T-helper 2 cell treated with Interferon-gamma antibody and Interleukin-4, amounts not matched to agents 5 μg/mL and 100 μg/mL, for 36 hours (primary cell): ENCODE results near the gene CLSTN1.

ENCODE experiments used
- DNase-seq: peaks from one replicate; pipeline ENCODE4 v3.0.0; 2021; ENCODE audit warnings: low spot score
- H3K27ac Mint-ChIP-seq: one replicate; pipeline ENCODE4 v1.8.0; 2021; ENCODE audit warnings: mild to moderate bottlenecking, mixed read lengths
- H3K27me3 Mint-ChIP-seq: one replicate; pipeline ENCODE4 v1.8.0; 2021; ENCODE audit warnings: low read depth, mixed read lengths
- H3K36me3 Mint-ChIP-seq: one replicate; pipeline ENCODE4 v1.8.0; 2021; ENCODE audit warnings: low read depth, mixed read lengths
- H3K4me1 Mint-ChIP-seq: one replicate; pipeline ENCODE4 v1.8.0; 2021; ENCODE audit warnings: low read depth, mixed read lengths
- H3K4me3 Mint-ChIP-seq: one replicate; pipeline ENCODE4 v1.8.0; 2022; ENCODE audit warnings: mild to moderate bottlenecking, moderate library complexity, mixed read lengths
- H3K9me3 Mint-ChIP-seq: one replicate; pipeline ENCODE4 v1.8.0; 2021; ENCODE audit warnings: mixed read lengths

CLSTN1 gene

DNA sequence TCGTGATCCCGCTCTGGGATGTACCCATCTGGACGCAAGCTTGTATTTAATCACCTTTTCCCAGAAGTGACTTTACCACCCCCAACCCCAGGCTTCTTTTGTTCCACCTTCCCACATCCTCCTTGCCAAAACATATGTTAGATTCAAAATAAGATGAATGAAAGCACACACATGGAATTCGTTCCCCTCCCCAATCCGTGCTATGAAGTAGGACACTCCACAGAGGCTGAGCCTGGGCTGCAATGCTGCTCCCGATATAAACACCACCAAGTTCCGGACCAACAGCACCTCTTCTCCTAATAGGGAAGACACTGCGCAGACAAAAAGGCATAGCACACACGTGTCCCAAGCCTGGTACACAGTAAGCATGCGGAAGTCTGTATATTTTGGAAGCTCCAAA, 86.1 kb downstream of the CLSTN1 start:
- no peak overlapping the region for H3K4me3 Mint-ChIP-seq
- H3K36me3 Mint-ChIP-seq: peaks cover 63% of the 10 kb centered on the region
- no peaks in the 10 kb centered on the region for H3K27me3 Mint-ChIP-seq
- H3K9me3 Mint-ChIP-seq: no peaks in the 10 kb centered on the region
- peak overlapping the region; percentile 11 for H3K27ac Mint-ChIP-seq
- peaks cover 12% of the 10 kb centered on the region for H3K4me1 Mint-ChIP-seq
- no peak for DNase-seq

GRCh38 chr1:9737057-9737456, 86.7 kb downstream of the CLSTN1 start:
- no peak for DNase-seq
- Mint-ChIP-seq H3K4me1 (peaks cover 12% of the 10 kb centered on the region), H3K36me3 (peaks cover 61% of the 10 kb centered on the region), H3K27me3 (no peaks in the 10 kb centered on the region), H3K9me3 (no peaks in the 10 kb centered on the region), H3K27ac (no peak overlapping the region), H3K4me3 (no peak overlapping the region)

GRCh38 chr1:9736241-9736640, 87.5 kb downstream of the CLSTN1 start:
- no peaks in the 10 kb centered on the region for H3K9me3 Mint-ChIP-seq
- peaks cover 61% of the 10 kb centered on the region for H3K36me3 Mint-ChIP-seq
- no peak overlapping the region for H3K27ac Mint-ChIP-seq
- H3K27me3 Mint-ChIP-seq: no peaks in the 10 kb centered on the region
- H3K4me3 Mint-ChIP-seq: no peak overlapping the region
- no peak for DNase-seq
- peaks cover 15% of the 10 kb centered on the region for H3K4me1 Mint-ChIP-seq

GRCh38 chr1:9735800-9736199, 88.0 kb downstream of the CLSTN1 start:
- Mint-ChIP-seq H3K36me3 (peaks cover 61% of the 10 kb centered on the region), H3K27me3 (no peaks in the 10 kb centered on the region), H3K9me3 (no peaks in the 10 kb centered on the region), H3K27ac (no peak overlapping the region), H3K4me3 (no peak overlapping the region), H3K4me1 (peaks cover 16% of the 10 kb centered on the region)
- DNase-seq: no peak

DNA sequence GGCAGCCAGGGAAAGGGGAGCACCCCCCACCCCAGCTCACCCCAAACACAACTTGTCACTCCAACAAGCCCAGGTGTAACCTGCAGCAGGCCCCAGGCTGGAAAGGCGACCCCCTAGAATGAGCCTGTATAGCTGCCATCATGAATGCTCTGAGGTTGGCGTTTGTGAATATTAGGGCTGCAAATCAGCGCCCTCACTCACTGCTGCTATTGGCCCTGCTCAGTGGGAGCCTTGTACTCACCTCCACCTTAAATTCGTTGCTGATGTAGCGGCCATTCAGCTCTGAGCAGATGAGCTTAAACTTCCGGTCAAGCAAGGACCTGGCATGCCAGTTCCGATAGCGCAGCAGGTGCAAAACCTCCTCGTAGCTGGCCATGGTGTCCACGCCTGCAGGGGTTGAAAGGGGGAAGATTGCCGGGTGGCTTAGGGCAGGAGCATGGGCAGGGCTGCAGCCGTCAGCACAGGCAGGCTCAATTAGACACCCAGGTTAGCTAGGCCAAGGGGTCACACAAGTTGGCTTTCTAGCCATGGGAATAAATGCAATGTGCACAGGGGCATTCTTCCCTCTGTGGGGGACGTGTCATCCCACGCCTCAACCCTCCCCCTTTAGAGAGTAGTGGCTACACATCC, 90.5 kb downstream of the CLSTN1 start:
- H3K27ac Mint-ChIP-seq: peak overlapping the region; percentile 75
- no peaks in the 10 kb centered on the region for H3K9me3 Mint-ChIP-seq
- H3K27me3 Mint-ChIP-seq: no peaks in the 10 kb centered on the region
- H3K36me3 Mint-ChIP-seq: peaks cover 67% of the 10 kb centered on the region
- DNase-seq: no peak
- H3K4me1 Mint-ChIP-seq: peaks cover 32% of the 10 kb centered on the region
- H3K4me3 Mint-ChIP-seq: no peak overlapping the region

DNA sequence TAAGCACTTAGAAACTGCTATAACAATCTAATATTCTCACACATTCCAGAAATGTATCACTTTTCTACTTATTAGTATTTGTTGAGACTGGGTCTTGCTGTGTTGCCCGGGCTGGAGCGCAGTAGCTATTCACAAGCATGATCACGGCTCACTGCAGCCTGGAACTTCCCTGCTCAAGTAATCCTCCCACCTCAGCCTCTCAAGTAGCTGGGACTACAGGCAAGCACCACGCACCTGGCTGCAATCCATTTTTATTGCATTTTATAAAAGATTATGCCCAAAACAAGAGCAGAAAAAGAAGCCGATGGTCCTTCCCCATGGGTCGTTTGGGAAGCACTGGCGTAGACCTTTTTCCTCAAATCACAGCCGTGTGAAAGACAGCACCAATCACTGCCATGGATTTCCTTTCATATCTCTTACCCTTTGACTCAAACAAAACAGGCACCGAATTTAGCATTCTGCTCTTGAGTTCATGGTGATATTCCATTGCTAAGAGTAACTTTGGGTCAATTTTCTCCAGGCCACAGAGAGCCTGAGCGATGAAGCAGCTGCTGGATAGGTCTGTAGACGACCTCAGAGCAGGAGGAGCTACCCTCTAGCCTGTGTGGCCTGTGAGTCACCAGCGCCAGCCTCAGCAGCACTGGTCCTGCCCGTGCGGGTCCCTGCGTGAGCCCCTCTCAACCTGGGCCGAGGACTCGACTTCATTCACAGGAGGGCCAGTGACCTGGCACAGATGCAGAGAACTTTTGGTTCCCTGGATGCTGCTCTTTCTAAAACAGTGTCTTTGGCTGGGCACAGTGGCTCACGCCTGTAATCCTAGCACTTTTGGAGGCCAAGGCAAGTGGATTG, 91.4 kb downstream of the CLSTN1 start:
- Mint-ChIP-seq H3K4me1 (peaks cover 35% of the 10 kb centered on the region), H3K4me3 (no peak overlapping the region), H3K27me3 (no peaks in the 10 kb centered on the region), H3K9me3 (no peaks in the 10 kb centered on the region), H3K36me3 (peaks cover 68% of the 10 kb centered on the region), H3K27ac (peak overlapping the region; percentile 75)
- no peak for DNase-seq

DNA sequence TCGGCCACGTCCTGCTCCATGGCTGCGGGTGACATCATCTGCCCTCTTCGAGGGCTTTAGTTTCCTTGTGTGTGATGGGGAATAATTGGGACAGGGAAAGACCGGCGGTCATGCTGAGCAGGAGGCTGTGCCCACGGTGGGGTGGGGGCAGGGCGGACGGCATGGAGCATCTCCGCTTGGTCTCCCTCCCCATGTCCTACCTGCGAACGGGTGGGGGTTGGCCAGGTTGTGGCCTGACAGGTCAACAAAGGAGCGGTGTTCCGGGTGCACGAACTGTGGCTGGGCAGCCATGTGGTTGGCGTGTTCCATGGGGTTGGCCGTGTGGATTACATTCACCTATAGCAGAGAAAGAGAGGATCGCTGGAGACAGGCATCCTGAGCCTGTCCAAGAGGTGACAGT, 92.2 kb downstream of the CLSTN1 start:
- peaks cover 33% of the 10 kb centered on the region for H3K4me1 Mint-ChIP-seq
- no peak overlapping the region for H3K4me3 Mint-ChIP-seq
- no peaks in the 10 kb centered on the region for H3K27me3 Mint-ChIP-seq
- DNase-seq: no peak
- no peaks in the 10 kb centered on the region for H3K9me3 Mint-ChIP-seq
- peaks cover 71% of the 10 kb centered on the region for H3K36me3 Mint-ChIP-seq
- peak overlapping the region; percentile 47 for H3K27ac Mint-ChIP-seq

DNA sequence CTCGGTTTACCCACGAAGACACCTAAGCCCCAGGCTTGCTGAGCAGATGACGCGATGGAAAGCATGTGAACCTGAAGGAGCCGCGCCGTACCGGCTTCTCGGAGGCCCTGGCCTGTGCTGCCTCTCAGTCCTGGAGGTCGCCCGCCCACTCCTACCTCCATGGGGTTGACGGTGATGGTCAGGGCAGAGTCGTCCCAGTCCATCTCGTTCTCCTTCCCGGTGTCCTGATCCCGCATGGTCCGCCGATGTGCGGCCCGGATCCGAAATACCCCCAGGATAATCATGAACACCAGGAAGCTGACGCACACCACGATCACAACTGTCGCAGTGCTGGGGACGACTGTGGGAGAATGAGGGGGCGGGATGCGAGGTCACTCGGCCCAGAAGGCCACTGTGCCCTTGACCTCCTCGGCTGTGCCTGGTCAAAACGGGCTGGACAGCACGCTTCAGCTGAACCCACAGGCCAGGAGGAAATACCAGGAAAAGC, 92.7 kb downstream of the CLSTN1 start:
- no peak for DNase-seq
- peaks cover 73% of the 10 kb centered on the region for H3K36me3 Mint-ChIP-seq
- no peak overlapping the region for H3K4me3 Mint-ChIP-seq
- no peaks in the 10 kb centered on the region for H3K27me3 Mint-ChIP-seq
- H3K4me1 Mint-ChIP-seq: peaks cover 33% of the 10 kb centered on the region
- H3K27ac Mint-ChIP-seq: peak overlapping the region; percentile 47
- H3K9me3 Mint-ChIP-seq: no peaks in the 10 kb centered on the region

DNA sequence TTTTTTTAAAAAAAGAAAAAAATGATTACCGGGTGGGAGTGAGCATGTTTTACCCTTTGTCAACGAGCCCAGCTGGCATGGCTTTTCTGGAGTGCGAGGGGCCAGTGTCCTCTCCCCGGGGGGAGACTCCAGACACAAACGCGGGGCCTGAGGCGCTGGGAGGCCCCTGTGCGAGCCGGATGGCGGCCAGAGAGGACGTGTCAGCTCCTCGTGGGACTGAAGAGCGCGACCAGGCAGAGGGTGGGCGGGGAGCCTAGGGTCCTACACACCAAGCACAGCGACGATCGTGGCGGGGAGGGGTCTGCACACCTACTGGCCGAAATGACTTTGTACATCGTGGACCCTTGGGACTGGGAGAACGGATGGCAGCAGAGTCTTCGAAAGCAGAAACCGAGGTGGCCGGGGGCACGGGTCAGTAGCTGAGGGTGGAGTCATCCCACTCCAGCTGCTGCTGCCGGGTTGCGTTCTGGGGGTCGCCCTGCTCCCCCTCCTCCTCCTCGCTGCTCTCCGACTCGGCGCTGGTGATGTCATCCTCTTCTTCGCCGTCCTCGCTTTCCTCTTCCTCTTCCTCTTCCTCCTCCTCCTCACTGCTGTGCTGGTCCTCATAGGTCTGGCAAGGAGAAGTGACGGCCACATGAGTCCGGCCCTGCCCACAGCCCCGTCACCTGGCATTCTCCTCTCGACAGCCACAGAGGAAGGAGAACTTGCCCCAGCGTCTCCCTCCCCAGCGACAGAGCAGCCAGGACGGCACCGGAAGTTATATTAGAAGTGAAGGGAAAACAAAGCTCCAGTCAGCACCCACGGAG, 93.5 kb downstream of the CLSTN1 start:
- no peaks in the 10 kb centered on the region for H3K9me3 Mint-ChIP-seq
- no peak for DNase-seq
- H3K36me3 Mint-ChIP-seq: peaks cover 72% of the 10 kb centered on the region
- H3K27ac Mint-ChIP-seq: peak overlapping the region; percentile 89
- H3K4me1 Mint-ChIP-seq: peaks cover 33% of the 10 kb centered on the region
- no peaks in the 10 kb centered on the region for H3K27me3 Mint-ChIP-seq
- peak overlapping the region; percentile 66 for H3K4me3 Mint-ChIP-seq

GRCh38 chr1:9729523-9729922, 94.2 kb downstream of the CLSTN1 start:
- H3K4me3 Mint-ChIP-seq: peak overlapping the region; percentile 83
- H3K27me3 Mint-ChIP-seq: no peaks in the 10 kb centered on the region
- H3K4me1 Mint-ChIP-seq: peaks cover 38% of the 10 kb centered on the region
- DNase-seq: no peak
- H3K36me3 Mint-ChIP-seq: peaks cover 72% of the 10 kb centered on the region
- peak overlapping the region; percentile 93 for H3K27ac Mint-ChIP-seq
- H3K9me3 Mint-ChIP-seq: no peaks in the 10 kb centered on the region

- Mint-ChIP-seq H3K4me3 (peak overlapping the region; percentile 83), H3K9me3 (peaks cover under 1% of the 10 kb centered on the region), H3K4me1 (peaks cover 38% of the 10 kb centered on the region), H3K27ac (peak overlapping the region; percentile 93), H3K36me3 (peaks cover 72% of the 10 kb centered on the region), H3K27me3 (no peaks in the 10 kb centered on the region)
- DNase-seq: peak; percentile 82
Measured at GRCh38 chr1:9728451-9729295, 95.1 kb downstream of the CLSTN1 start.

- H3K9me3 Mint-ChIP-seq: peaks cover 4% of the 10 kb centered on the region
- H3K36me3 Mint-ChIP-seq: peaks cover 78% of the 10 kb centered on the region
- DNase-seq: no peak
- H3K4me3 Mint-ChIP-seq: peak overlapping the region; percentile 9
- no peaks in the 10 kb centered on the region for H3K27me3 Mint-ChIP-seq
- H3K4me1 Mint-ChIP-seq: peaks cover 34% of the 10 kb centered on the region
- H3K27ac Mint-ChIP-seq: peak overlapping the region; percentile 93
Measured at GRCh38 chr1:9726905-9727595, 96.7 kb downstream of the CLSTN1 start.

DNA sequence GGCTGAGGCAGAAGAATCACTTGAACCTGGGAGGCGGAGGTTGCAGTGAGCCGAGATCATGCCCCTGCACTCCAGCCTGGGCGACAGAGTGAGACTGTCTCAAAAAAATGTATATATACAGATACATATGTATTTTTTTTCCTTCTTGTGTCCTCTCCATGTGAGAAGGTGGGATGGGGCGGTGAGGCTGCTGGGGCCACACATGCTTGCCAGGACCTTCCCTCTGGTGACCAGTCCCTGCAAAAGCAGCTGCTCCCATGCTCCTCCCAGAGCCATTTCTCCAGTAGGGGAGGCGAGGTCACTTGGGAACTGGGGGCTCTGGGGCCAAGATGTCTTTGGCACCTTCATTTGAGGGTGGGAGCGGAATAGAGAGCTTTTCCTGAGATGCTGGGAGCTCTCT, 97.4 kb downstream of the CLSTN1 start:
- H3K9me3 Mint-ChIP-seq: peaks cover 4% of the 10 kb centered on the region
- peak overlapping the region; percentile 49 for H3K27ac Mint-ChIP-seq
- H3K4me3 Mint-ChIP-seq: no peak overlapping the region
- no peak for DNase-seq
- H3K36me3 Mint-ChIP-seq: peaks cover 76% of the 10 kb centered on the region
- no peaks in the 10 kb centered on the region for H3K27me3 Mint-ChIP-seq
- H3K4me1 Mint-ChIP-seq: peaks cover 31% of the 10 kb centered on the region
